IMR-90 (cell line): Measurements from ENCODE around the gene KLF13. TPM values are rescaled to one million over a fixed set of nuclear protein-coding genes. Genes with fewer than 3 reads are reported as not detected.

Source experiments
- ATAC-seq: fragments of 200-7000 bp; cut with Tn5 transposase; 2 replicates; pipeline ENCODE4 v1.9.1; 2020; ENCODE audit warnings: low read depth, mild to moderate bottlenecking, moderate library complexity
- BruUV-seq: library from RNA; stranded (reverse); fragments of 400-500 nt; replicated peaks from 2 replicates; lab custom pipeline; 2021; lab: Mats Ljungman, UMichigan
- CTCF ChIA-PET: fragments of 300-600 bp; formaldehyde crosslinking; extraction: SDS; loops from one replicate; lab custom pipeline; 2021; ENCODE audit warnings: antibody characterized with exemption; lab: Yijun Ruan, JAX
- POLR2A ChIA-PET: fragments of 300-600 bp; sonication (Branson Sonifier 250); formaldehyde crosslinking; loops from one replicate; lab custom pipeline; 2022; ENCODE audit warnings: antibody characterized with exemption; ENCODE audit not compliant: unreplicated experiment; lab: Charles Lee
- DNase-seq: peaks from one replicate; pipeline ENCODE4 v3.0.0; 2013
- H2AFZ ChIP-seq: replicated peaks from 2 replicates; pipeline ENCODE3; 2013; ENCODE audit warnings: low read length, mild to moderate bottlenecking; ENCODE audit not compliant: poor library complexity
- H2AK5ac ChIP-seq: 2 replicates; pipeline ENCODE4 v1.6.1; 2013; ENCODE audit warnings: low read depth, low read length, inconsistent platforms
- H2AK9ac ChIP-seq: replicated peaks from 2 replicates; pipeline ENCODE3; 2013; ENCODE audit warnings: mild to moderate bottlenecking, low read depth, low read length, moderate library complexity; ENCODE audit not compliant: poor library complexity
- H2BK120ac ChIP-seq: 2 replicates; pipeline ENCODE4 v1.6.1; 2013; ENCODE audit warnings: low read depth, low read length, inconsistent platforms
- H2BK15ac ChIP-seq: 3 replicates; pipeline ENCODE4 v1.6.1; 2013; ENCODE audit warnings: low read depth, low read length, inconsistent platforms
- H2BK20ac ChIP-seq: 2 replicates; pipeline ENCODE4 v1.6.1; 2013; ENCODE audit warnings: low read depth, mild to moderate bottlenecking, inconsistent platforms, low read length, moderate library complexity
- H2BK5ac ChIP-seq: 2 replicates; pipeline ENCODE4 v1.6.1; 2013; ENCODE audit warnings: mild to moderate bottlenecking, low read depth, low read length, inconsistent platforms; ENCODE audit not compliant: poor library complexity, severe bottlenecking
- H3K14ac ChIP-seq: replicated peaks from 2 replicates; pipeline ENCODE4 v1.6.1; 2013; ENCODE audit warnings: low read depth, low read length, inconsistent platforms
- H3K18ac ChIP-seq: 2 replicates; pipeline ENCODE4 v1.6.1; 2013; ENCODE audit warnings: low read depth, low read length, control low read depth
- H3K23ac ChIP-seq: 2 replicates; pipeline ENCODE4 v1.6.1; 2013; ENCODE audit warnings: low read depth, low read length, inconsistent platforms
- H3K27ac ChIP-seq: 2 replicates; pipeline ENCODE4 v1.5.1; 2013; ENCODE audit warnings: mild to moderate bottlenecking, control low read depth, low read length; ENCODE audit not compliant: insufficient read depth
- H3K27me3 ChIP-seq: 2 replicates; pipeline ENCODE4 v1.6.1; 2013; ENCODE audit warnings: low read length; ENCODE audit not compliant: control insufficient read depth, insufficient read depth
- H3K36me3 ChIP-seq: 2 replicates; pipeline ENCODE4 v1.6.1; 2013; ENCODE audit warnings: low read length, mixed read lengths; ENCODE audit not compliant: control insufficient read depth, insufficient read depth
- H3K4ac ChIP-seq: 2 replicates; pipeline ENCODE4 v1.6.1; 2013; ENCODE audit warnings: low read depth, low read length, inconsistent platforms
- H3K4me1 ChIP-seq: 2 replicates; pipeline ENCODE4 v1.6.1; 2013; ENCODE audit warnings: low read length, mixed read lengths; ENCODE audit not compliant: control insufficient read depth, insufficient read depth
- H3K4me2 ChIP-seq: 2 replicates; pipeline ENCODE4 v1.6.1; 2013; ENCODE audit warnings: low read depth, mild to moderate bottlenecking, control low read depth, low read length, moderate library complexity
- H3K4me3 ChIP-seq: 2 replicates; pipeline ENCODE4 v1.5.1; 2013; ENCODE audit warnings: low read depth, mild to moderate bottlenecking, control low read depth, low read length, moderate library complexity; ENCODE audit not compliant: insufficient read depth
- H3K56ac ChIP-seq: 2 replicates; pipeline ENCODE4 v1.6.1; 2013; ENCODE audit warnings: low read length, inconsistent platforms; ENCODE audit not compliant: insufficient read depth; ENCODE audit errors: extremely low read depth
- H3K79me1 ChIP-seq, 2 experiments: 2 replicates each; pipeline ENCODE4 v1.6.1; 2013; ENCODE audit warnings: low read length in 2 of 2, inconsistent platforms in 1 of 2, low read depth in 1 of 2
- H3K9ac ChIP-seq: 2 replicates; pipeline ENCODE4 v1.6.1; 2013; ENCODE audit warnings: low read depth, low read length, control low read depth
- H3K9me1 ChIP-seq: 2 replicates; pipeline ENCODE4 v1.6.1; 2013; ENCODE audit warnings: low read length, inconsistent platforms; ENCODE audit not compliant: insufficient read depth
- H3K9me3 ChIP-seq: 2 replicates; pipeline ENCODE4 v1.6.1; 2013; ENCODE audit warnings: low read length; ENCODE audit not compliant: control insufficient read depth, insufficient read depth
- H4K20me1 ChIP-seq: 2 replicates; pipeline ENCODE4 v1.6.1; 2013; ENCODE audit warnings: low read length, inconsistent platforms; ENCODE audit not compliant: insufficient read depth
- H4K5ac ChIP-seq: 2 replicates; pipeline ENCODE4 v1.6.1; 2013; ENCODE audit warnings: mild to moderate bottlenecking, low read depth, low read length, control low read depth
- H4K8ac ChIP-seq, 2 experiments: 2 replicates each; pipeline ENCODE4 v1.6.1; 2013; ENCODE audit warnings: low read depth in 2 of 2, low read length in 2 of 2, control low read depth in 1 of 2, inconsistent platforms in 1 of 2
- H4K91ac ChIP-seq: 2 replicates; pipeline ENCODE4 v1.6.1; 2013; ENCODE audit warnings: low read depth, low read length, inconsistent platforms; ENCODE audit not compliant: insufficient read depth
- BHLHE40 ChIP-seq: fragments of 150-350 bp; IDR thresholded peaks from 2 replicates; pipeline ENCODE4 v1.6.1; 2016; ENCODE audit warnings: mild to moderate bottlenecking, low read depth, low read length
- CEBPB ChIP-seq: IDR thresholded peaks from 2 replicates; pipeline ENCODE4 v1.6.1; 2012; ENCODE audit warnings: low read depth, low read length, improper control_type of control experiment
- CHD1 ChIP-seq: IDR thresholded peaks from 2 replicates; pipeline ENCODE4 v1.6.1; 2012; ENCODE audit warnings: low read depth, low read length, improper control_type of control experiment
- FOS ChIP-seq: fragments of 150-350 bp; IDR thresholded peaks from 2 replicates; pipeline ENCODE4 v1.6.1; 2016; ENCODE audit warnings: low read depth, low read length
- MAFK ChIP-seq: IDR thresholded peaks from 2 replicates; pipeline ENCODE4 v1.6.1; 2012; ENCODE audit warnings: low read depth, low read length, improper control_type of control experiment
- NFE2L2 ChIP-seq: fragments of 150-350 bp; IDR thresholded peaks from 2 replicates; pipeline ENCODE4 v1.6.1; 2016; ENCODE audit warnings: low read depth, mild to moderate bottlenecking, low read length
- POLR2A ChIP-seq: IDR thresholded peaks from 2 replicates; pipeline ENCODE4 v1.6.1; 2012; ENCODE audit warnings: mild to moderate bottlenecking, low read depth, low read length
- RAD21 ChIP-seq: IDR thresholded peaks from 2 replicates; pipeline ENCODE4 v1.6.1; 2012; ENCODE audit warnings: low read length, improper control_type of control experiment
- RCOR1 ChIP-seq: IDR thresholded peaks from 2 replicates; pipeline ENCODE4 v1.6.1; 2012; ENCODE audit warnings: mild to moderate bottlenecking, low read length, improper control_type of control experiment; ENCODE audit not compliant: insufficient replicate concordance
- RFX5 ChIP-seq: IDR thresholded peaks from 2 replicates; pipeline ENCODE4 v1.8.0; 2012; ENCODE audit warnings: low read depth, mild to moderate bottlenecking, low read length, moderate library complexity
- WGBS, 2 experiments: methylation state at CpG; one replicate each; pipeline versions ENCODE4 v1.1.5 to v1.1.7; 2013; ENCODE audit warnings: missing lambda C conversion rate in 2 of 2; ENCODE audit not compliant: insufficient read length in 1 of 2; ENCODE audit errors: extremely low coverage in 2 of 2; 5-methylcytosine and 5-hydroxymethylcytosine counted together
- dilution Hi-C: fragments of 300-500 bp; cut with HindIII; formaldehyde crosslinking; loops from one replicate; pipeline ENCODE4 v1.14.3; 2018; ENCODE audit warnings: low sequenced_read_pairs; ENCODE audit not compliant: unreplicated experiment
- in situ Hi-C: fragments of 300-500 bp; cut with MboI; formaldehyde crosslinking; loops from 3 replicates; pipeline ENCODE4 v1.14.3; 2019; ENCODE audit warnings: low sequenced_read_pairs, inconsistent platforms, mixed read lengths
- intact Hi-C: fragments of 100-400 bp; cut with micrococcal nuclease; formaldehyde crosslinking; loops from 2 replicates; pipeline ENCODE4 v1.10.0; 2022
- polyA plus RNA-seq, 3 experiments: library from polyadenylated mRNA; depleted of rRNA; stranded (reverse); fragments of >200 nt; gene quantifications; 2 replicates each; pipeline ENCODE4 v1.2.3, GENCODE V29; 2012; ENCODE audit warnings: low replicate concordance in 1 of 3
- total RNA-seq: library from RNA; depleted of rRNA; stranded (reverse); fragments of >200 nt; gene quantifications from 2 replicates; pipeline ENCODE4 v1.2.3, GENCODE V29; 2012

The KLF13 gene
- total and polyA plus RNA-seq, 2 of the 4 experiments (the other 2 are of a cell fraction), result 9.5 to 10.6 TPM

DNA sequence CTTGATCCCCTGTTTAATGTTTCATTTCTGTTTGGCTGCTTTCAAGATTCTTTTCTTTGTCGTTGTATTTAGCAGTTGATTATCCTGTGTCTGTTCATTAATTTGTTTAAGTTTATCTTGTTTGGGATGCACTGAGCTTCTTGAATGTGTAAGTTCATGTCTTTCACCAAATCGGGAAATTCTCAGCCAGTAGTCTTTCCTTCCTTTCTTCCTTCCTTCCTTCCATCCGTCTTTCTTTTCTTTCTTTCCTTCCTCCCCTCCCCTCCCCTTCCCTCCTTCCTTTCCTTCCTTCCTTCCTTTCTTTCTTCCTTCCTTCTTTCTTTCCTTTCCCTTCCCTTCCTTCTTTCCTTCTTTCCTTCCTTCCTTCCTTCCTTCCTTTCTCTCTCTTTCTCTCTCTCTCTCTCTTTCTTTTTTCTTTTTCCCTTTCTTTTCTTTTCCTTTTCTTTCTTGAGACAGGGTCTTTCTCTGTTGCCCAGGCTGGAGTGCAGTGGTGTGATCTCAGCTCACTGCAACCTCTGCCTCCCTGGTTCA, 35.5 kb upstream of the KLF13 start:
- 40% methylated on average over 1 of the region's 3 CpGs; no CpG with 5 or more reads in 1 of the 2 experiments for WGBS, 2 experiments
- Histone ChIP-seq H4K5ac (no peak overlapping the region), H3K18ac (no peak overlapping the region), H3K4me2 (no peak overlapping the region), H2BK5ac (no peak overlapping the region), H4K8ac (no peak overlapping the region), H2BK120ac (no peak overlapping the region), H3K4me1 (no peaks in the 10 kb centered on the region), H2AFZ (no peak overlapping the region), H3K79me1 (no peaks in the 10 kb centered on the region), H2BK20ac (no peak overlapping the region), H3K27me3 (peaks cover 13% of the 10 kb centered on the region), H3K36me3 (no peaks in the 10 kb centered on the region), H3K9ac (no peak overlapping the region), H3K56ac (no peak overlapping the region), H4K91ac (no peak overlapping the region), H3K4me3 (no peak overlapping the region), H2AK5ac (no peak overlapping the region), H3K23ac (no peak overlapping the region), H3K14ac (no peak overlapping the region), H4K20me1 (no peaks in the 10 kb centered on the region), H3K27ac (no peak overlapping the region), H2BK15ac (no peak overlapping the region), H3K9me1 (no peaks in the 10 kb centered on the region), H2AK9ac (no peak overlapping the region), H3K9me3 (no peaks in the 10 kb centered on the region), H3K4ac (no peak overlapping the region)
- intact Hi-C loops (no loop called here), dilution Hi-C loops (no loop called here), in situ Hi-C loops (no loop called here)
- ChIA-PET POLR2A (no interaction called here), CTCF (no interaction called here)
- ATAC-seq (no peak), DNase-seq (no peak)
- no TSS peak for BruUV-seq
- TF ChIP-seq CEBPB, result no peak
- TF ChIP-seq BHLHE40, result no peak
- no peak for TF ChIP-seq NFE2L2
- TF ChIP-seq MAFK, result no peak
- TF ChIP-seq FOS, result no peak
- no peak for TF ChIP-seq RCOR1
- no peak for TF ChIP-seq RFX5
- TF ChIP-seq RAD21, result no peak
- no peak for TF ChIP-seq POLR2A
- TF ChIP-seq CHD1, result no peak
